ENCODE measurements around the gene GABARAP.

Gene GABARAP

GRCh38 chr17:7218758-7219157 is 23.5 kb downstream of the GABARAP start:
- no peak overlapping the region for H3K4me3 ChIP-seq (ENCODE audit: low read depth, low read length)
- DNase-seq (ENCODE audit: low read depth, low spot score) = no peak
- no peak for TF ChIP-seq CTCF (IDR thresholded peaks at IDR 0.05; ENCODE audit: low read depth, low read length)
- in situ Hi-C loops (cut with HindIII; ENCODE audit: low sequenced_read_pairs) = no loop called here

GRCh38 chr17:7218166-7218565 is 24.1 kb downstream of the GABARAP start:
- no peak overlapping the region for H3K4me3 ChIP-seq (ENCODE audit: low read depth, low read length)
- DNase-seq (ENCODE audit: low read depth, low spot score) = no peak
- in situ Hi-C loops (cut with HindIII; ENCODE audit: low sequenced_read_pairs) = no loop called here

GRCh38 chr17:7217113-7217987 is 24.9 kb downstream of the GABARAP start:
- no peak for TF ChIP-seq CTCF (IDR thresholded peaks at IDR 0.05; ENCODE audit: low read depth, low read length)
- H3K4me3 ChIP-seq (ENCODE audit: low read depth, low read length) = peak overlapping the region; percentile 71
- peak; percentile 81 for DNase-seq (ENCODE audit: low read depth, low spot score)
- in situ Hi-C loops (cut with HindIII; ENCODE audit: low sequenced_read_pairs) = no loop called here

More at GRCh38 chr17:7218166-7218565, 24.1 kb downstream of the GABARAP start:
- no peak for TF ChIP-seq CTCF (IDR thresholded peaks at IDR 0.05; ENCODE audit: low read depth, low read length)

GRCh38 chr17:7216242-7217112 is 25.8 kb downstream of the GABARAP start:
- no peak for TF ChIP-seq CTCF (IDR thresholded peaks at IDR 0.05; ENCODE audit: low read depth, low read length)
- H3K4me3 ChIP-seq (ENCODE audit: low read depth, low read length) = peak overlapping the region; percentile 71
- DNase-seq (ENCODE audit: low read depth, low spot score) = no peak
- in situ Hi-C loops (cut with HindIII; ENCODE audit: low sequenced_read_pairs) = no loop called here

GRCh38 chr17:7215652-7216180 is 26.5 kb downstream of the GABARAP start:
- DNase-seq (ENCODE audit: low read depth, low spot score) = no peak
- in situ Hi-C loops (cut with HindIII; ENCODE audit: low sequenced_read_pairs) = no loop called here
- H3K4me3 ChIP-seq (ENCODE audit: low read depth, low read length) = peak overlapping the region; percentile 71
- no peak for TF ChIP-seq CTCF (IDR thresholded peaks at IDR 0.05; ENCODE audit: low read depth, low read length)

- no peak for DNase-seq (ENCODE audit: low read depth, low spot score)
- no peak for TF ChIP-seq CTCF (IDR thresholded peaks at IDR 0.05; ENCODE audit: low read depth, low read length)
- peak overlapping the region; percentile 40 for H3K4me3 ChIP-seq (ENCODE audit: low read depth, low read length)
- in situ Hi-C loops (cut with HindIII; ENCODE audit: low sequenced_read_pairs) = no loop called here
Measured at GRCh38 chr17:7215136-7215638, 27.1 kb downstream of the GABARAP start.

Data from astrocyte of the spinal cord (primary cell).